Peyer's patch (tissue), 4 donors: ENCODE data around the gene MOB3A.

Experiments
- CTCF ChIP-seq, 6 experiments: fragments of 450-650 bp in 4 of 6; fragments of 200-600 bp in 2 of 6; sonication (generic) in 1 of 6; IDR thresholded peaks; one replicate each; pipeline ENCODE4 v1.5.1; 2017 to 2019; ENCODE audit warnings: antibody characterized with exemption in 6 of 6, mild to moderate bottlenecking in 3 of 6, moderate library complexity in 1 of 6
- POLR2A ChIP-seq, 2 donors: fragments of 450-650 bp; IDR thresholded peaks; one replicate each; pipeline ENCODE4 v1.5.1; 2017; ENCODE audit warnings: antibody characterized with exemption in 2 of 2, mild to moderate bottlenecking in 2 of 2, moderate library complexity in 2 of 2

DNA sequence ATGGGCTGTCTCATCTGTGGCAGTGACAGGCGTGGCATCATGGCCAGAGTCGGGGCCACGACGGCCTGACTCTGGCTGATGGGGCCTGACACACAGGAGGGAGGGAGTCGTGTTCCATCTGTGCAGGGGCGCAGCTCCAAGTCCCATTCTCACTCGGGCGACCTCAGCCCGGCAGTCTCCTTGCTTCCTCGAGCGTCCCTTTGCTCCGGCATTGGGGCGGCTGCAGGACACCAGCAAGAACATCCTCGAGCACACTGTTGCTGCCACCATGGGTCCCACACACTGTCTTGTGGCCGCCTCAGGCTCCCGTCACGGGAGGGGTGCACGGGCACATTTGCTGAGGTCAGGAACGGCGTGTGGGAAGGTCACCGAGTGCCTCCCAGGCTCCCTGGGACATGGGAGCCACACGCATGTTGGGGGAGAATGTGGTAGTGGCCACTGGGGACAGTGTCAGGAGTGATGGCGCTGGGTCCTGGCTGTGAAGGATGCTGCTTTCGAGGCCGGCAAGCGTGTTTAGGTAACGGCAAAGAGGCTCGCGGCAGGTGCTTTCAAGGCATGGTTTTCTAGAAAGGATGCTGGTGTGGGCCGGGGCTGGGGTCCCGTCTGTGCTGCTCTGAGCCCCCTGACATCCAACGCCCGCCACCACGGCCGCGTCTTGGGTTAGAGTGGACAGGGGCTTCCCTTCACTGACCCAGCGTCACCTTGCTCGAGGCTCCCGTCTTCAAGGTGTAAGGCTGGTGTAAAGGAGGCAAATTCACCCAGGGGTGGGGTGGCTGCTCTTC, 4.0 kb upstream of the MOB3A start:
- TF ChIP-seq CTCF (IDR thresholded peaks at IDR 0.05) (no peak), POLR2A (IDR thresholded peaks at IDR 0.05) (no peak)
